Measurements from ENCODE around the gene RNLS.

Gene RNLS

GRCh38 chr10:88473989-88474883 lies 108.9 kb downstream of the RNLS start:
- no peak for DNase-seq

DNA sequence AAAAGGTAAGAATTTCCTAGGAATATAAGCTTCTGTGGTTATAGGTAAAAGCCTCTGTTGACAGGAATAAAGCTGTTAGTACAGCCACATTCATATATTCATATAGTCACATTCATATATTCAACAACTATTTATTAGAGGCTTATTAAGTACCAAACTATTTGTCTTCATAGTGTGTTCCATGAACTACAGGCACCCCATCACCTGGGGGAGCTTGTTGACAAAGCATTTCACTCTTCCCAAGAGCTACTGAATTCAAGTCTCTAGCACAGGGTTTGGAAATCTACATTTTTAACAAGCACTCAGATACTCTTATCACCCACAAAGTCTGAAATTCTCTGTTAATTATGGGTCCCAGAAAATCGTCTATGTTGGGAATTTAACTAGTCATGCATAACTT lies 110.6 kb downstream of the RNLS start:
- no peak for DNase-seq

GRCh38 chr10:88471899-88472298 lies 111.2 kb downstream of the RNLS start:
- no peak for DNase-seq

GRCh38 chr10:88467835-88468485 lies 115.2 kb downstream of the RNLS start:
- no peak for DNase-seq

DNA sequence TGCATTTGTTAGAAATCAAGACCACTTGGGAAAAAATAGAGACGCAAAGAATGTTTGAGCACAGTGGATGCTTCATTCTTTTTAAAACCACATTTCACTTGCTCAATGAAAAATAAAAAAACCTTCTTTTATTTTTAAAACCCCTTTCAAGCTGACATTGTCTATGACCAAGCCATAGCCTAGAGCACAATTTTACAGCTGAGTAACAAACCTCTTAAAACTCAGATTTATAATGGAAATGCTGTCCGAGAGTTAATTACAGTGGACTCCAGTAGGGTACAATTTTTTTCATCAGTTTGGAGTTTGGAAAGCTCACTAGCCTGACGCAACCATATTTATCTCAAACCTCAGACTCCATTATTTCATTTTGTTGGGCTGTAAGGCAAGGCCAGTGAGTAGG lies 116.3 kb downstream of the RNLS start:
- DNase-seq: no peak

DNA sequence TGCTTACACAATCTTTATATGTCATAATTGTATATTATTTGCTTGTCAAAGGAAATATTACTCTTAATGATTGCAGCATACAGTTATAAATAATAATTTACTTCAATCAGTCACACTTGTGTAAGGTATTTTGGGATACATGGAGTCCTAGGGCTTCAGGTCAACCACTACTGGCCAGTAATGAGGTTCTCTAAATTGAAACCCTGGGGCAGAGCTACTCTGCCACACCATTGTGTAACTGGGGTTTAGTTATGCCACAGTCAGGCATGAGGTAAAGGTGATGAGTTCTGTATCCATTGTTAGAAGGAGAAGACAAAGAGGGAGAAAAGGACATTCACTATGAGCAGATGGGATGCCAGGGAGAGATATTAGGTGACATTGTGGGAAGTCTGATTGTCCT lies 117.4 kb downstream of the RNLS start:
- DNase-seq: no peak

- no peak for DNase-seq
These were observed 119.3 kb downstream of the RNLS start for GRCh38 chr10:88463811-88464210.

DNA sequence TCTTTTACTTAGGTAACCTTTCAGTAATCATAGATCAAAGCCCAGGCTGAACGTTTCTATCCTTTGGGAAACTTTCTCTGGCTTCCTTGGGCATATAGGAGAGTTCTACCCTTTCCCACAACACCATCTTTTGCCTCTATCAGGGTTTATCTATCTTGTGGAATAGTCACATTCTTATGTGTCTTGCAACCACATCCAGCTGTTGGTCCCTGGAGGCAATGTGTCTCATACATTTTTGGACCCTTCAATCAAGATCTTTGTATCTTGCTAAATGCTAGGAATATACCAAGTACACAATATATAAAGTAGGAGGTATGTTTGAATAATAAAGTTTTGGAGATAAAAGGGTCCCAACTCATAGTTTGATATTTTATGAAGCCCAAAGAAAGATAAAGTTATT lies 121.7 kb downstream of the RNLS start:
- DNase-seq: no peak

GRCh38 chr10:88459530-88459929 lies 123.6 kb downstream of the RNLS start:
- DNase-seq: no peak

DNA sequence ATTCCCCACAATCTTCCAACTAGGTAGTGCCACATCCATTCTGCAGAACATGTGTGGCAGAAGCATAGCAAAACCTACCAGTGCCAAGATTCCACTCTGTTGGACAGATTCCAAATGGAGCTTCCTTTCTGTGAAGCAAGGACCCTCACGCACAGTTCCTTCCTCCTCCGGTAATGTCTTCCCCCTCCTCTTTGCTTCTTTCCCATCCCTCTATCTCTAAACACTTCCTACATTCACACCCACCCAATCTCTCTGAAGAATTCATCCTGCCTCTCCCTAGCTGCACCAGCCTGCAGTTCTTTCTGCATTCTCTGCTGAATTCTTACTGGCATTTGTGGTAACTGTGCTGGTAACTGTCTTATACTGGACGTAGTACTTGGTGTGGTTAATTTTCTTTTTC lies 124.9 kb downstream of the RNLS start:
- DNase-seq: no peak

- no peak for DNase-seq
These were observed 125.5 kb downstream of the RNLS start for GRCh38 chr10:88457660-88458059.

DNA sequence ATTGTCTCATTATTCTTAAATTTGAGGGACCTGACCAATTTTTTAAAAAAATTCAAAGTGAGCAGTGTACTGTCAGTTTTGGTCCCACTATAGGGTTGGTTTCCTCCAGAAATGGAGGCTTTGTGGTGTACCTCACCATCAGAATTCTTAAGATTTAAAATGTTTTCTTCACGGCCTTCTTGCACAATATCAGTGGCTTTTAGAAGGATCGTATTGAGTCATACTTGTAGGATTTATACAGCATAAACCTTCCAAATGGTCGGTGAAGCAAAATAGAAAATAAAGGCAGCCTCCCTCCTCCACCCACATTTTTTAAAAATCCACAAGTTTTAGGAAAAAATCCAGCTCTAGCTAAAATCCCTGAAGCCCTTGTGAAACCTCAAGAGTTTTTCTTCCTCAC lies 126.4 kb downstream of the RNLS start:
- DNase-seq: peak; percentile 92

DNA sequence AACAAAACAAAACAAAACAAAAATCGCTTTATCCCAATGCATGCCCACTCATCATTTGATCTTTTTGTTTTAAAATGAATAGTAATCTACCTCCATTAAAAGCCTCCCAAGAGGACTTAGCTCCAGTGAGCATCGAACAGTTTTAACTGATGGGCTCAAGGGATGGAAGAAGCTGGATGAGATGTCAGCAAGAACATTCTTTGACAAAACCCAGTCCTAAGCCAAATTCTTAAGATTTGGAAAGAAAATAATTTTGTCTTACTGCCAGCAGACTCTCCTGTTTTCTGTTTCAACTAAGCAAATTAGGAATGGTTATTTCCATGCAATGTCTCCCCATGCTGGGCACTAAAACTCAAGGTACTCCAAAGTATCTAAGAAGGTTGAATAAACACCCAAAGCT lies 127.3 kb downstream of the RNLS start:
- DNase-seq: no peak

DNA sequence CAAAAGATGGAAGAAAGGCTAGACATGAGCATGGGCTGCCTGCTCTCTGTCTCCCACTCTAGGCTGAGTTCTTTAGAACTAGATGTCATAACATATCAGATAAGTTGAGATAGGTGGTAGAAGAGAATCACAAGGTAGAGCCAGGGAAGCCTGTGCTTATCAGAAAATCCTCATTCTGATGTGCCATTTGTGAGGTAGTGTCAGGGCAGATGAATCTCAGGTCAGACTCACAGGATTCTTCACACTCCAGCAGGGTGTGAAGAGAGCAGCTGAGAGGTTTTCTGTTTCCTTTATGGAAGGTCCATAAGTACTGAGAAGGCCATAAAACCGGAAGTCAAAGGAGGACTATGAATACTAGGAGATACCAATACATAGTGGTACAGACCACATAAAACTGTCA lies 132.9 kb downstream of the RNLS start:
- DNase-seq: no peak

DNA sequence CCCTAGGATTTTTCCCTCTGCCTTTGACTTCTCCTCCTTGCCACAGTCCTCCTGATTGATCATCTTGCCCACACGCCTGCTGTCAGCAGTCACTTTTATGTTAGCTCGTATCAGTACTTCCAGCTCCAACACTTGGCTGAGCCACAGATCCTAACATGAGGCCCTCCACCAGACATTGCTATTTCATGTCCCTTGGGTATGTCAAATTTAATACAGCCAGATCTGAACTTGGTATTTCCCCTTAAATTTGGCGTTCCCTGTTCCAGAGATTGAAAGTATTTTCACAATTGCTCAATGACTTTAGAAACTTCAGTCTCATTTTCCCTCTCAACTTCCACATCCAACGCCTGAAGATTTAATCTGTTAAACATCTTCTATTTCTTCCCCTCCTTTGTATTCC lies 140.4 kb downstream of the RNLS start:
- DNase-seq: peak; percentile 26

- DNase-seq: no peak
These were observed 142.6 kb downstream of the RNLS start for GRCh38 chr10:88440541-88440940.

GRCh38 chr10:88439932-88440331 lies 143.2 kb downstream of the RNLS start:
- DNase-seq: no peak

GRCh38 chr10:88437411-88437810 lies 145.7 kb downstream of the RNLS start:
- no peak for DNase-seq

GRCh38 chr10:88433565-88434186 lies 149.4 kb downstream of the RNLS start:
- no peak for DNase-seq

DNA sequence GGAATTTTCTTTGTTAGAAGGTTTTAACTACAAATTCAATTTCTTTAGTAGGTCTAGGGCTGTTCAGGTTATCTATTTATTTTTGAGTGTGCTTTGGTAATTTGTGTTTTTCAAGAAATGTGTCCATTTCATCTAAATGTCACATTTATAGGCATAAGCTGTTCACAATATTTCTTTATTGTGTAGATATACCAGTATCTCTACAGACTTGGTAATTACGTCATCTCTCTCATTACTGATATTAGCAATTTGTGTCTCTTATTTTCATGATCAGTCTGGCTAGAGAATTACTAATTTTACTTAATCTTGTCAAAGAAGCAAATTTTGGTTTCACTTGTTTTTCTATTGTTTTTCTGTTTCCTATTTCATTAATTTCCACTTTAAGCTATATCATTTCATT lies 152.0 kb downstream of the RNLS start:
- no peak for DNase-seq

GRCh38 chr10:88428976-88429375 lies 154.1 kb downstream of the RNLS start:
- DNase-seq: no peak

DNA sequence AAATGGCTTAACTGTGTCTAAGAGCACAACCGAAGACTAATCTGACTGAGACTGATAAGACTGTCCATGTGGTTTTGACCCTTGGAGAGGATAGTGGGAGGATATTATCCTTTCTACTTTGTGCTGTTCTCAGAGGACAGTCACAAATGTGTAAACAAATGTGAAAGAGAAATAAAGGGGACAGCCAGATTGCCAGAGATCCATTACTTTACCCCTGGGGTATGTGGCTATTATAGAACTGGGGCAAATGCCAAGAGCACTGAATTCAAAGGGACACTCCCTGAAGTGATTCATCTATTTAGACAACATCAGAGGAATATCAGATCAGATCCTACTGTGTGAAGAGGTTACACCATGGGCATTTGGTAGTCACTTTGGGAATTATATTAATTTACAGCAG lies 154.7 kb downstream of the RNLS start:
- no peak for DNase-seq

- no peak for DNase-seq
These were observed 156.1 kb downstream of the RNLS start for GRCh38 chr10:88427024-88427423.

- DNase-seq: no peak
These were observed 158.2 kb downstream of the RNLS start for GRCh38 chr10:88424881-88425280.
